GM10847 (cell line): ENCODE data around the gene NFIX.

ENCODE experiments used
- POLR2A ChIP-seq: IDR thresholded peaks from 2 replicates; pipeline ENCODE4 v1.6.1; 2011; ENCODE audit not compliant: insufficient read length; ENCODE audit errors: extremely low read depth

NFIX gene

GRCh38 chr19:13127051-13127450, 131.8 kb downstream of the NFIX start:
- TF ChIP-seq POLR2A: no peak

- no peak for TF ChIP-seq POLR2A
Measured at GRCh38 chr19:13127811-13128575, 132.7 kb downstream of the NFIX start.

- TF ChIP-seq POLR2A: no peak
Measured at GRCh38 chr19:13128583-13128982, 133.3 kb downstream of the NFIX start.

GRCh38 chr19:13129384-13129783, 134.1 kb downstream of the NFIX start:
- no peak for TF ChIP-seq POLR2A

GRCh38 chr19:13130886-13131490, 135.7 kb downstream of the NFIX start:
- TF ChIP-seq POLR2A: no peak

GRCh38 chr19:13132471-13133180, 137.4 kb downstream of the NFIX start:
- no peak for TF ChIP-seq POLR2A

GRCh38 chr19:13133241-13133870, 138.1 kb downstream of the NFIX start:
- no peak for TF ChIP-seq POLR2A

GRCh38 chr19:13134626-13135025, 139.4 kb downstream of the NFIX start:
- TF ChIP-seq POLR2A: no peak

GRCh38 chr19:13135068-13136062, 140.1 kb downstream of the NFIX start:
- TF ChIP-seq POLR2A: no peak

- TF ChIP-seq POLR2A: no peak
Measured at GRCh38 chr19:13137290-13137794, 142.1 kb downstream of the NFIX start.

- no peak for TF ChIP-seq POLR2A
Measured at GRCh38 chr19:13138171-13138915, 143.1 kb downstream of the NFIX start.

- no peak for TF ChIP-seq POLR2A
Measured at GRCh38 chr19:13138916-13139198, 143.6 kb downstream of the NFIX start.

GRCh38 chr19:13139633-13140311, 144.5 kb downstream of the NFIX start:
- TF ChIP-seq POLR2A: no peak
